Measurements from ENCODE around the gene ARVCF.
"Not testable (repeated sequence)": the region's sequence is repeated elsewhere in the genome, so short reads cannot be mapped to it uniquely, and the experiment has no call there.

ARVCF gene

GRCh38 chr22:19959043-19959586 lies 57.5 kb downstream of the ARVCF start:
- DNase-seq: no peak

- DNase-seq: no peak
Observed at GRCh38 chr22:19958083-19959042, 58.3 kb downstream of the ARVCF start.

GRCh38 chr22:19957445-19957844 lies 59.2 kb downstream of the ARVCF start:
- no peak for DNase-seq

- DNase-seq: no peak
Observed at GRCh38 chr22:19955241-19956128, 61.1 kb downstream of the ARVCF start.

- no peak for DNase-seq
Observed at GRCh38 chr22:19951346-19951745, 65.3 kb downstream of the ARVCF start.

- no peak for DNase-seq
Observed at GRCh38 chr22:19948057-19948760, 68.4 kb downstream of the ARVCF start.

- DNase-seq: no peak
Observed at GRCh38 chr22:19943082-19944026, 73.3 kb downstream of the ARVCF start.

GRCh38 chr22:19942157-19943081 lies 74.2 kb downstream of the ARVCF start:
- DNase-seq: no peak

GRCh38 chr22:19941365-19942082 lies 75.1 kb downstream of the ARVCF start, which contains the start of the genes COMT and TXNRD2:
Gene COMT, plus strand, starts transcription at chr22:19941772. Its CDS starts 20,755 bp downstream, at chr22:19962527.
Gene TXNRD2, minus strand, starts transcription at chr22:19941818. Its CDS starts 15 bp downstream, at chr22:19941803.
- peak; percentile 65 for DNase-seq

- no peak for DNase-seq
Observed at GRCh38 chr22:19940536-19941364, 75.9 kb downstream of the ARVCF start.

- no peak for DNase-seq
Observed at GRCh38 chr22:19937616-19938473, 78.8 kb downstream of the ARVCF start.

- DNase-seq: no peak
Observed at GRCh38 chr22:19936513-19936912, 80.1 kb downstream of the ARVCF start.

- DNase-seq: not testable (repeated sequence)
Observed at GRCh38 chr22:19935123-19935718, 81.4 kb downstream of the ARVCF start.

GRCh38 chr22:19933341-19934241 lies 83.0 kb downstream of the ARVCF start:
- no peak for DNase-seq

- no peak for DNase-seq
Observed at GRCh38 chr22:19932367-19933206, 84.0 kb downstream of the ARVCF start.

All from activated CD4-positive, alpha-beta T cell treated with anti-CD3 and anti-CD28 coated beads, Interleukin-2, amount 50 U/mL, for 1 hour (primary cell).